Measurements from ENCODE around the gene KLK7.
"Not testable (repeated sequence)": the region's sequence is repeated elsewhere in the genome, so short reads cannot be mapped to it uniquely, and the experiment has no call there.

Gene KLK7

DNA sequence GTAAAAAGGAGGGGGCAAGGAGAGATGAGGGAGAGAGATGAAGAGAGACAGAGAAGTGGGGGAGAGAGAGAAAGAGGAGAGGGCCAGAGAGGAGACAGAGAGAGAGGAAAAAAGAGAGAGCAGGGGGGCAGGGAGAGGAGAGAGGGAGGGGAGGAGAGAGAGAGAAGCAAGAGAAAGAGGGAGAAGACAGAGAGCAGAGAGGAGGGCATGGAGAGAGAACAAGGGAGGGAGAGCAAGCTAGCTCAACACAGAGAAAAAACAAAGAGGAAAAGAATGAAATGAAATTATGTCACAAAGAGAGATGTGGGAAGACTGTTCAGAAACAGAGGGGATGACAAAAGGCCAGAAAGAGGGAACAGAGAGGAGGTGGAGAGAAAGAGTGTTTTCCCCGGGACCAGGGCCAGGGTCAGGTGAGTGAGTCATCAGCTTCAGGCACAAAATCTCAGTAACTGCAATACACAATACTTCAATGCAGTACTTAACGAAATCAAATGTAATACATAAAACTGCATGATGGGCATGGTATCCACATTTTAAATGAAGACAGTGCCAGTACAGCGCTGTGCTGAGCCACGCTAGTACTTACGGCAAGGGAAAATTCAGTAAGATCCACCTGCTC, 4.8 kb downstream of the KLK7 start:
- H3K27me3 ChIP-seq: peaks cover under 1% of the 10 kb centered on the region

DNA sequence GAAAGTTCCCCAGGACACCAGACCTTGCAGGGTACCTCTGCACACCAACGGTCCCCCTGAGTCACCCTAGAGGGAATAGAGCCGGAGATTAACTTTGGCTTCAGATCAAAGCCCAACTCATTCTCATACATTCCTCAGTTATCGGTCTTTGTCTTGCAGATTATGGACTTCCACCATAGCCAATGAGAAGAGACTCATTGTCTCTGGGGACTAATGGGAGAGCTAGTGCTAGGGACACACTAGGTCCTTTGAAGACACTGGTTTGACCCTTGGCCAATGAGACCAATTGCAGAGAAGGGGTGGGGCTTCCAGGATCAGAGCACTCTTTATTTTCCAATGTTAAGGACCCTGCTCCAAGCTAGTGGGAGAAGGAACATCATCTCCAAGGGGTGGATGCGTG, 6.1 kb downstream of the KLK7 start:
- no peaks in the 10 kb centered on the region for H3K27me3 ChIP-seq
- no peak for DNase-seq

More for the DNA sequence above, 4.8 kb downstream of the KLK7 start:
- DNase-seq: no peak
- no peak overlapping the region for H3K4me3 ChIP-seq (ENCODE audit: low read depth, low read length)
- no peaks in the 10 kb centered on the region for H3K36me3 ChIP-seq
- no peak for TF ChIP-seq CTCF (IDR thresholded peaks at IDR 0.05; ENCODE audit: low read depth, low read length)
- no peaks in the 10 kb centered on the region for H3K9me3 ChIP-seq
- H3K4me1 ChIP-seq: no peaks in the 10 kb centered on the region

GRCh38 chr19:50975766-50976165, 8.0 kb downstream of the KLK7 start:
- no peaks in the 10 kb centered on the region for H3K9me3 ChIP-seq
- no peak overlapping the region for H3K4me3 ChIP-seq (ENCODE audit: low read depth, low read length)
- no peaks in the 10 kb centered on the region for H3K27me3 ChIP-seq
- H3K36me3 ChIP-seq: no peaks in the 10 kb centered on the region
- DNase-seq: no peak
- H3K4me1 ChIP-seq: no peaks in the 10 kb centered on the region
- no peak for TF ChIP-seq CTCF (IDR thresholded peaks at IDR 0.05; ENCODE audit: low read depth, low read length)

More for the DNA sequence above, 6.1 kb downstream of the KLK7 start:
- Histone ChIP-seq H3K4me3 (ENCODE audit: low read depth, low read length) (no peak overlapping the region), H3K36me3 (no peaks in the 10 kb centered on the region), H3K4me1 (no peaks in the 10 kb centered on the region), H3K9me3 (no peaks in the 10 kb centered on the region)
- TF ChIP-seq CTCF (IDR thresholded peaks at IDR 0.05; ENCODE audit: low read depth, low read length): no peak

GRCh38 chr19:50974702-50975556, 8.8 kb downstream of the KLK7 start:
- no peak for DNase-seq
- no peak for TF ChIP-seq CTCF (IDR thresholded peaks at IDR 0.05; ENCODE audit: low read depth, low read length)
- H3K4me3 ChIP-seq (ENCODE audit: low read depth, low read length): no peak overlapping the region
- no peaks in the 10 kb centered on the region for H3K9me3 ChIP-seq
- H3K36me3 ChIP-seq: no peaks in the 10 kb centered on the region
- H3K27me3 ChIP-seq: no peaks in the 10 kb centered on the region
- no peaks in the 10 kb centered on the region for H3K4me1 ChIP-seq

DNA sequence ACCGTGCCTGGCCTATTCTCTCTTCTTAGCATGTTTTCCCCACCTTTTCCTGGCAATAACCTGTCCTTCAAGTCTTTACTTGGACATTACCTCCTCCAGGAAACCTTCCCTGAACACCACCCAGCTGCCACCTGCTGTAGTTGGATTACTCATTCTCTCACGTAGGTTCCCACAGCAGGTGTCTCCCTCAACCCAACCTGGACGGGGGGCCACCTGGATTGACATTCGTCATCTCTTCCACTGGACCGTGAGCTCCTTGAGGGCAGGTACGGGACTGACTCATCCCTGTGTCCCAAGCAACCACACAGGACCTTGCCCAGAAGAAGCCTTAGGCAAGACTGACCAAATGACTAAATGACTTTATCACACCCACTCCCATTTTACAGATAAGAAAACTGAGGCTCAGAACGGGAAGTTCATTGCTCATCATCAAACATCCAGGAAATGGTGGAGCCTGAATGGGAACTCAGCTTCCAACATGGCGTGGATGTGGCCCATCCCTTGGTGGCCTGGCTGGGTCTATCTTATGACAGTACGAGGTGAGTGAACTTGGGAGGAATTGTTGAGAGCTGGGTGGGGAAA, 10.8 kb downstream of the KLK7 start:
- no peak for DNase-seq

GRCh38 chr19:50969810-50970209, 13.9 kb downstream of the KLK7 start:
- H3K4me3 ChIP-seq (ENCODE audit: low read depth, low read length); H3K9me3 ChIP-seq; H3K36me3 ChIP-seq; DNase-seq; H3K4me1 ChIP-seq: not testable (repeated sequence)
- peaks cover 16% of the 10 kb centered on the region for H3K27me3 ChIP-seq

More for the DNA sequence above, 10.8 kb downstream of the KLK7 start:
- Histone ChIP-seq H3K9me3 (no peaks in the 10 kb centered on the region), H3K4me3 (ENCODE audit: low read depth, low read length) (no peak overlapping the region), H3K36me3 (no peaks in the 10 kb centered on the region), H3K27me3 (peaks cover 6% of the 10 kb centered on the region; the same call in 1 of the 2 replicates), H3K4me1 (no peaks in the 10 kb centered on the region)
- no peak for TF ChIP-seq CTCF (IDR thresholded peaks at IDR 0.05; ENCODE audit: low read depth, low read length)

All from BE2C (cell line).